GM21423 (cell line): ENCODE data around the gene LRRC38.
"Not testable (repeated sequence)": the region's sequence is repeated elsewhere in the genome, so short reads cannot be mapped to it uniquely, and the experiment has no call there.

Experiments
- ATAC-seq: cut with Tn5 transposase; IDR thresholded peaks from one replicate; pipeline ENCODE4 v1.9.1; 2021; ENCODE audit warnings: mild to moderate bottlenecking, moderate library complexity; ENCODE audit not compliant: unreplicated experiment

Gene LRRC38

GRCh38 chr1:13465515-13465914 is 48.3 kb downstream of the LRRC38 start:
- ATAC-seq = no peak

- no peak for ATAC-seq
Measured at GRCh38 chr1:13462682-13463081, 51.1 kb downstream of the LRRC38 start.

GRCh38 chr1:13461977-13462376 is 51.8 kb downstream of the LRRC38 start:
- no peak for ATAC-seq

- no peak for ATAC-seq
Measured at GRCh38 chr1:13456904-13457532, 56.8 kb downstream of the LRRC38 start.

- no peak for ATAC-seq
Measured at GRCh38 chr1:13451399-13451965, 62.3 kb downstream of the LRRC38 start.

- ATAC-seq = no peak
Measured at GRCh38 chr1:13450204-13450603, 63.6 kb downstream of the LRRC38 start.

GRCh38 chr1:13443335-13443979 is 70.3 kb downstream of the LRRC38 start:
- no peak for ATAC-seq

- ATAC-seq = not testable (repeated sequence)
Measured at GRCh38 chr1:13439104-13439783, 74.6 kb downstream of the LRRC38 start.

GRCh38 chr1:13435458-13435857 is 78.3 kb downstream of the LRRC38 start:
- no peak for ATAC-seq

GRCh38 chr1:13433694-13434358 is 80.0 kb downstream of the LRRC38 start:
- not testable (repeated sequence) for ATAC-seq

- no peak for ATAC-seq
Measured at GRCh38 chr1:13432251-13432650, 81.6 kb downstream of the LRRC38 start.

- ATAC-seq = no peak
Measured at GRCh38 chr1:13430495-13430894, 83.3 kb downstream of the LRRC38 start.
